Stimulated activated naive CD4-positive, alpha-beta T cell (primary cell): ENCODE results near the gene KIAA1217.

Experiments
- DNase-seq, 6 experiments: peaks; one replicate each; lab custom pipeline; 2025; lab: John Stamatoyannopoulos, UW

Gene KIAA1217

GRCh38 chr10:24247841-24248240 is 38.9 kb downstream of the KIAA1217 start:
- no peak for DNase-seq

GRCh38 chr10:24249829-24250415 is 41.0 kb downstream of the KIAA1217 start:
- DNase-seq, result no peak

- no peak for DNase-seq
Measured at GRCh38 chr10:24251547-24251946, 42.6 kb downstream of the KIAA1217 start.

GRCh38 chr10:24254180-24254579 is 45.2 kb downstream of the KIAA1217 start:
- no peak for DNase-seq

- DNase-seq, result no peak
Measured at GRCh38 chr10:24255115-24255880, 46.4 kb downstream of the KIAA1217 start.

- DNase-seq, result no peak
Measured at GRCh38 chr10:24255881-24256311, 47.0 kb downstream of the KIAA1217 start.

- no peak for DNase-seq
Measured at GRCh38 chr10:24256619-24257107, 47.7 kb downstream of the KIAA1217 start.

- no peak for DNase-seq
Measured at GRCh38 chr10:24257588-24257987, 48.6 kb downstream of the KIAA1217 start.

GRCh38 chr10:24259365-24260130 is 50.6 kb downstream of the KIAA1217 start:
- DNase-seq, result no peak

- DNase-seq, result no peak
Measured at GRCh38 chr10:24261627-24262026, 52.7 kb downstream of the KIAA1217 start.

- no peak for DNase-seq
Measured at GRCh38 chr10:24262929-24263590, 54.1 kb downstream of the KIAA1217 start.

- DNase-seq, result no peak
Measured at GRCh38 chr10:24269476-24269875, 60.5 kb downstream of the KIAA1217 start.

GRCh38 chr10:24272374-24272773 is 63.4 kb downstream of the KIAA1217 start:
- DNase-seq, result no peak

- no peak for DNase-seq
Measured at GRCh38 chr10:24277277-24277676, 68.3 kb downstream of the KIAA1217 start.

GRCh38 chr10:24277771-24278170 is 68.8 kb downstream of the KIAA1217 start:
- no peak for DNase-seq

- DNase-seq, result no peak
Measured at GRCh38 chr10:24278176-24278889, 69.4 kb downstream of the KIAA1217 start.

- no peak for DNase-seq
Measured at GRCh38 chr10:24279166-24279565, 70.2 kb downstream of the KIAA1217 start.

- DNase-seq, result no peak
Measured at GRCh38 chr10:24287559-24288195, 78.7 kb downstream of the KIAA1217 start.

GRCh38 chr10:24288581-24288980 is 79.6 kb downstream of the KIAA1217 start:
- no peak for DNase-seq

- DNase-seq, result no peak
Measured at GRCh38 chr10:24289235-24289634, 80.3 kb downstream of the KIAA1217 start.
